GM21515 (cell line): ENCODE data around the gene TNS2.

ENCODE experiments used
- ATAC-seq: cut with Tn5 transposase; IDR thresholded peaks from one replicate; pipeline ENCODE4 v1.9.1; 2021; ENCODE audit not compliant: unreplicated experiment

TNS2 gene

GRCh38 chr12:53113136-53113705 lies 63.4 kb downstream of the TNS2 start:
- ATAC-seq = no peak

GRCh38 chr12:53113951-53114350 lies 64.1 kb downstream of the TNS2 start:
- no peak for ATAC-seq
